Activated CD4-positive, alpha-beta T cell treated with anti-CD3 and anti-CD28 coated beads for 24 hours (primary cell): ENCODE measurements around the gene ANK3.

Experiments used
- DNase-seq, 2 donors: peaks; one replicate each; pipeline ENCODE4 v3.0.0-alpha.2; 2020; ENCODE audit warnings: low read depth in 2 of 2

The ANK3 gene

GRCh38 chr10:60175441-60175971 is 214.2 kb downstream of the ANK3 start:
- DNase-seq: no peak

GRCh38 chr10:60172363-60172990 is 217.2 kb downstream of the ANK3 start:
- DNase-seq: no peak

- DNase-seq: no peak
Observed at GRCh38 chr10:60171436-60172013, 218.2 kb downstream of the ANK3 start.

- DNase-seq: no peak
Observed at GRCh38 chr10:60170250-60170649, 219.4 kb downstream of the ANK3 start.

GRCh38 chr10:60169111-60169510 is 220.6 kb downstream of the ANK3 start:
- no peak for DNase-seq

- no peak for DNase-seq
Observed at GRCh38 chr10:60167050-60167449, 222.6 kb downstream of the ANK3 start.

- DNase-seq: no peak
Observed at GRCh38 chr10:60163786-60164185, 225.9 kb downstream of the ANK3 start.

- DNase-seq: no peak
Observed at GRCh38 chr10:60162631-60163030, 227.0 kb downstream of the ANK3 start.

GRCh38 chr10:60155943-60156683 is 233.6 kb downstream of the ANK3 start:
- DNase-seq: no peak

GRCh38 chr10:60155099-60155877 is 234.4 kb downstream of the ANK3 start:
- no peak for DNase-seq

- no peak for DNase-seq
Observed at GRCh38 chr10:60149003-60149402, 240.7 kb downstream of the ANK3 start.

- DNase-seq: no peak
Observed at GRCh38 chr10:60148266-60148840, 241.3 kb downstream of the ANK3 start.

GRCh38 chr10:60147576-60148265 is 242.0 kb downstream of the ANK3 start:
- no peak for DNase-seq

- DNase-seq: no peak
Observed at GRCh38 chr10:60147025-60147424, 242.7 kb downstream of the ANK3 start.

- no peak for DNase-seq
Observed at GRCh38 chr10:60144099-60144498, 245.6 kb downstream of the ANK3 start.

GRCh38 chr10:60142736-60143135 is 246.9 kb downstream of the ANK3 start:
- no peak for DNase-seq

- DNase-seq: no peak
Observed at GRCh38 chr10:60141896-60142559, 247.6 kb downstream of the ANK3 start.

GRCh38 chr10:60140651-60141632 is 248.7 kb downstream of the ANK3 start:
- no peak for DNase-seq

- DNase-seq: no peak
Observed at GRCh38 chr10:60139798-60140566, 249.7 kb downstream of the ANK3 start.
